ENCODE results near the gene TMEM243.

The TMEM243 gene

DNA sequence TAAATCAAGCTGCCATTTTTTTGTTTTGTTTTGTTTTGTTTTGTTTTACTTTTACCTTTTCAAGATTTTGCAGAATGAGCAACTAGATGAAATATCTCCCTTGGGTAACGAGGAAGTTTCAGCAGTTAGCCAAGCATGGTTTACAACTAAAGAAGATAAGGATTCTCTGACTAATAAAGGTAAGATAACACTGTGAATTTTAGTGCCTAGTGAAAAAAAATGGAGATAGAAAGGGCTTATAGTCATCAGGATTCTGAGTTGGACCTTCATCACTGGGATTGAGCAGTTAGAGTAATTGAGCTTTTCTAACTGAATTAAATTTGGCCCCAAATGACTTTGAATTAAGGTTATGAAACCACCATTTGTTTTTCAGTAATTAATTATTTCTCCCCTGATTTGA is 46.1 kb downstream of the TMEM243 start:
- peak overlapping the region; percentile 3 to 19 for H3K27ac Mint-ChIP-seq
- peaks cover 14 to 38% of the 10 kb centered on the region in 2 donors for H3K4me1 Mint-ChIP-seq (ENCODE audit: low read depth in 2 of 2)
- no peaks in the 10 kb centered on the region for H3K9me3 Mint-ChIP-seq
- no peak overlapping the region for H3K4me3 Mint-ChIP-seq
- ATAC-seq (replicated peaks) (no peak), DNase-seq (no peak)
- no peaks in the 10 kb centered on the region for H3K27me3 Mint-ChIP-seq
- H3K36me3 Mint-ChIP-seq (ENCODE audit: insufficient read depth) = peaks cover 76% of the 10 kb centered on the region

- Mint-ChIP-seq H3K36me3 (ENCODE audit: insufficient read depth) (peaks cover 79% of the 10 kb centered on the region), H3K9me3 (no peaks in the 10 kb centered on the region), H3K4me3 (no peak overlapping the region), H3K4me1 (ENCODE audit: low read depth in 2 of 2) (peaks cover 13 to 31% of the 10 kb centered on the region in 2 donors), H3K27ac (no peak overlapping the region), H3K27me3 (no peaks in the 10 kb centered on the region)
- ATAC-seq (replicated peaks) (no peak), DNase-seq (no peak)
Observed at GRCh38 chr7:87171282-87171934, 48.1 kb downstream of the TMEM243 start.

GRCh38 chr7:87170828-87171227 is 48.7 kb downstream of the TMEM243 start:
- ATAC-seq (replicated peaks) (no peak), DNase-seq (no peak)
- Mint-ChIP-seq H3K4me3 (no peak overlapping the region), H3K27me3 (no peaks in the 10 kb centered on the region), H3K9me3 (no peaks in the 10 kb centered on the region), H3K27ac (peak overlapping the region; percentile 4 to 78), H3K4me1 (ENCODE audit: low read depth in 2 of 2) (peaks cover 10 to 30% of the 10 kb centered on the region in 2 donors), H3K36me3 (ENCODE audit: insufficient read depth) (peaks cover 82% of the 10 kb centered on the region)

GRCh38 chr7:87164433-87164832 is 55.1 kb downstream of the TMEM243 start:
- DNase-seq (no peak), ATAC-seq (replicated peaks) (no peak)
- Mint-ChIP-seq H3K36me3 (ENCODE audit: insufficient read depth) (peaks cover 70% of the 10 kb centered on the region), H3K4me1 (ENCODE audit: low read depth in 2 of 2) (peaks cover 16 to 34% of the 10 kb centered on the region in 2 donors), H3K9me3 (no peaks in the 10 kb centered on the region), H3K27me3 (no peaks in the 10 kb centered on the region), H3K4me3 (no peak overlapping the region), H3K27ac (no peak overlapping the region)

- Mint-ChIP-seq H3K9me3 (no peaks in the 10 kb centered on the region), H3K27ac (no peak overlapping the region), H3K4me3 (no peak overlapping the region), H3K4me1 (ENCODE audit: low read depth in 2 of 2) (peaks cover 22 to 51% of the 10 kb centered on the region in 2 donors), H3K36me3 (ENCODE audit: insufficient read depth) (peaks cover 26% of the 10 kb centered on the region), H3K27me3 (no peaks in the 10 kb centered on the region)
- no peak for ATAC-seq (replicated peaks)
- no peak for DNase-seq
Observed at GRCh38 chr7:87159538-87159937, 60.0 kb downstream of the TMEM243 start.

- Mint-ChIP-seq H3K4me1 (ENCODE audit: low read depth in 2 of 2) (peaks cover 24 to 52% of the 10 kb centered on the region in 2 donors), H3K4me3 (peak overlapping the region; percentile 5 to 13), H3K36me3 (ENCODE audit: insufficient read depth) (peaks cover 21% of the 10 kb centered on the region), H3K9me3 (no peaks in the 10 kb centered on the region), H3K27ac (peak overlapping the region in 1 of 2 donors; percentile 55), H3K27me3 (no peaks in the 10 kb centered on the region)
- ATAC-seq (replicated peaks) = no peak
- DNase-seq = no peak
Observed at GRCh38 chr7:87156709-87157108, 62.8 kb downstream of the TMEM243 start.

GRCh38 chr7:87155788-87156187 is 63.7 kb downstream of the TMEM243 start:
- H3K4me1 Mint-ChIP-seq (ENCODE audit: low read depth in 2 of 2) = peaks cover 27 to 54% of the 10 kb centered on the region in 2 donors
- no peaks in the 10 kb centered on the region for H3K27me3 Mint-ChIP-seq
- H3K9me3 Mint-ChIP-seq = no peaks in the 10 kb centered on the region
- H3K4me3 Mint-ChIP-seq = peak overlapping the region; percentile 42 to 66
- peaks cover 22% of the 10 kb centered on the region for H3K36me3 Mint-ChIP-seq (ENCODE audit: insufficient read depth)
- H3K27ac Mint-ChIP-seq = peak overlapping the region; percentile 12 to 55
- no peak for ATAC-seq (replicated peaks)
- DNase-seq = no peak

GRCh38 chr7:87154569-87154968 is 65.0 kb downstream of the TMEM243 start:
- Mint-ChIP-seq H3K4me1 (ENCODE audit: low read depth in 2 of 2) (peaks cover 23 to 49% of the 10 kb centered on the region in 2 donors), H3K9me3 (no peaks in the 10 kb centered on the region), H3K27me3 (no peaks in the 10 kb centered on the region), H3K36me3 (ENCODE audit: insufficient read depth) (peaks cover 22% of the 10 kb centered on the region), H3K27ac (peak overlapping the region; percentile 66 to 80), H3K4me3 (peak overlapping the region; percentile 89 to 91)
- no peak for ATAC-seq (replicated peaks)
- DNase-seq = no peak

- ATAC-seq (replicated peaks) (no peak), DNase-seq (no peak)
- Mint-ChIP-seq H3K4me3 (peak overlapping the region; percentile 89 to 91), H3K27me3 (no peaks in the 10 kb centered on the region), H3K9me3 (no peaks in the 10 kb centered on the region), H3K27ac (peak overlapping the region; percentile 66 to 80), H3K36me3 (ENCODE audit: insufficient read depth) (peaks cover 22% of the 10 kb centered on the region), H3K4me1 (ENCODE audit: low read depth in 2 of 2) (peaks cover 23 to 49% of the 10 kb centered on the region in 2 donors)
Observed at GRCh38 chr7:87154166-87154565, 65.4 kb downstream of the TMEM243 start.

DNA sequence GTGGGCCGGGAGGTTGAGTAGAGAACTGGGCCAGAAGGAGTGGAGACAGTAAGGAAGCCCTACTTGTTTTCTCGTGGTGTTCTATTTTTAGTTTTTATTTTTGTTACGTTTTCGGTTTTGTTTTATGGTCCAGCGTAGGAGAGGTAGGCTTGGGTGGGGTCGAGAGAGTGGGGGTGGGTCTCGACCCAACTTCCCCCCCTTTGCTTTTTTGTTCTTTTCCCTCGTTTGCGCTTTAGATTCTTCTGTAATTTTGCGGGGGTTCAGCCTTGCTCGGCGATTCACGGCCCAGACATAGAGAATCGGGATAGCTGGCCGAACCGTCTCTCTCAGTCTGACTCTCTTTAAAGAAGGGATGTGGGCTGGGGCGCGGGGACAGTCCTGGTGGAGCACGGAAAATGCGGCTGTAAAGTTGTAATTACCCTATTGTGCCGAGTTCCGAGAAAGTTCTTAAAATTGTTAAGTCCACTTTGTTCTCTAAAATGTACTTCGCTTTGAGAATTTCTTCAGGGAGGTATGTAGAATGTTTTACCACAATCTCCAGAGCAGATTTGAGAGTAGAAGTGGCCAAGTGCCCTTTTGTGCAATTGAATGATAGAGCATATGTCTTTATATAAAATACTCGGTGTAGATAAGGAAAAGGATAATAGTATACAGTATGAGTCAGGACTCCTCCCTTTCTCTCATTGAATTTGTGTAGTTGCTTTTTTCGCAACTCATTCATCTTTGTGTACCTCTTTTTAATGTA is 66.5 kb downstream of the TMEM243 start:
- ATAC-seq (replicated peaks) (peak; percentile 23), DNase-seq (peak; percentile 4 to 19 (median 9))
- Mint-ChIP-seq H3K36me3 (ENCODE audit: insufficient read depth) (peaks cover 22% of the 10 kb centered on the region), H3K4me3 (peak overlapping the region; percentile 89 to 91), H3K4me1 (ENCODE audit: low read depth in 2 of 2) (peaks cover 23 to 48% of the 10 kb centered on the region in 2 donors), H3K27ac (peak overlapping the region; percentile 97 to 98), H3K9me3 (no peaks in the 10 kb centered on the region), H3K27me3 (no peaks in the 10 kb centered on the region)

DNA sequence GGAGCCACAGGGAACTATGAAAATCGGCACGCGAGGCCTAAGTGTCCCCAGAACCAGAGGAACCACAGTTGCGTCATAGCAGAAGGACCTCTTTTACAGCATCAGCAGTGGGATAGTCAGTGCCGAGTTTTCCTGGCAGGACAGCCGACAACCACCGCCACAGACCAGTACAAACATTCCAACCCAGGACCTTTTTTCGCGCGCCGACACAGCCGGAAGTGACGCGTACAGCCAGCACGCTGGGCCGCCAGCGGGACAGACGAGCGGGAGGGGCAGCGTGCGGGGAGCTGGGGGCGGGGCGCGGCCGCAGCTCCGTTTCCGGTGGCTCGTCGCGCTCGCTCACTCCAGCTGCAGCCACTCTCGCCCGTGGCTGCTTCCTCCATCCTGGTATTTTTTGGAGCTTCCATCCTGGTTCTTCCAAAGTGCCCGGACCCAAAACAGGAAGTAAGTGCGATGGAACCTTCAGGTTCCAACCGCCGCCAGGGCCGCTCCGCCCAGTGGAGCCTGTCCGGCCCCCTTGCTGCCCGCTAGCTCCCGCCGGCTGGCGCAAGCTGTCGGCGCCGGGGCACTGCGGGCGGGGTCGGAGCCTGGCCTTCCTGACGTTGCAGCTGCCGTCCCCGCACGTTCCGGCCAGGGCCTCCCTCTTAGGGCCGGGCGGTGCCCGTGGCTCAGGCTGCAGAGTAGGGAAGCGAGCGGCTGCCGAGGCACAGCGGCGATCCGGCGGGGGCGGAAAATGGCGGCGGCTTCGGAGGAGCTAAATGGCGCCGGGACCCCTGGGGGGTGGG is 67.2 kb downstream of the TMEM243 start, which contains the start of gene DMTF1:
DMTF1 (plus strand) TSS at position 342 of the 785 bp plus-strand sequence. CDS start 12,489 bp downstream, outside the sequence.
- peak within 1 kb of the TSS; percentile 97 to 98 for H3K27ac Mint-ChIP-seq
- no peaks in the 10 kb centered on the region for H3K27me3 Mint-ChIP-seq

GRCh38 chr7:87151729-87152111 is 67.8 kb downstream of the TMEM243 start:
- DNase-seq (no peak), ATAC-seq (replicated peaks) (peak; percentile 31)
- H3K9me3 Mint-ChIP-seq = no peaks in the 10 kb centered on the region
- peaks cover 22 to 35% of the 10 kb centered on the region in 2 donors for H3K4me1 Mint-ChIP-seq (ENCODE audit: low read depth in 2 of 2)
- H3K4me3 Mint-ChIP-seq = peak overlapping the region; percentile 89 to 91
- peaks cover 25% of the 10 kb centered on the region for H3K36me3 Mint-ChIP-seq (ENCODE audit: insufficient read depth)
- H3K27ac Mint-ChIP-seq = peak overlapping the region; percentile 97 to 98
- no peaks in the 10 kb centered on the region for H3K27me3 Mint-ChIP-seq

More for the DNA sequence above, 67.2 kb downstream of the TMEM243 start, which contains the start of gene DMTF1:
- Mint-ChIP-seq H3K4me1 (ENCODE audit: low read depth in 2 of 2) (peaks cover 23 to 41% of the 10 kb centered on the region in 2 donors), H3K36me3 (ENCODE audit: insufficient read depth) (peaks cover 23% of the 10 kb centered on the region), H3K9me3 (no peaks in the 10 kb centered on the region), H3K4me3 (peak within 1 kb of the TSS; percentile 89 to 91)
- DNase-seq = peak; percentile 80
- ATAC-seq (replicated peaks) = peak; percentile 83
